MM.1S (cell line): Measurements from ENCODE around the gene LDHA.

ENCODE experiments used
- DNase-seq: peaks from one replicate; pipeline ENCODE4 v3.0.0-alpha.2; 2015
- H2AFZ ChIP-seq: fragments of 300-600 bp; sonication (generic); 2 replicates; pipeline ENCODE4 v1.6.0; 2016; ENCODE audit warnings: antibody characterized with exemption, low read length
- H3F3A ChIP-seq: fragments of 300-600 bp; sonication (generic); 2 replicates; pipeline ENCODE4 v1.6.1; 2016; ENCODE audit warnings: mild to moderate bottlenecking, antibody characterized with exemption, low read length, moderate library complexity, mixed read lengths; ENCODE audit not compliant: insufficient read depth
- H3K27ac ChIP-seq: fragments of 300-600 bp; sonication (generic); 2 replicates; pipeline ENCODE4 v1.5.1; 2016; ENCODE audit warnings: mild to moderate bottlenecking, low read length
- H3K27me3 ChIP-seq: fragments of 300-600 bp; sonication (generic); replicated peaks from 2 replicates; pipeline ENCODE4 v1.6.0; 2016; ENCODE audit warnings: low read length; ENCODE audit not compliant: insufficient read depth
- H3K36me3 ChIP-seq: fragments of 300-600 bp; sonication (generic); replicated peaks from 2 replicates; pipeline ENCODE4 v1.6.1; 2016; ENCODE audit warnings: mild to moderate bottlenecking, low read length, mixed read lengths; ENCODE audit not compliant: insufficient read depth
- H3K4me1 ChIP-seq: fragments of 300-600 bp; sonication (generic); 2 replicates; pipeline ENCODE4 v1.6.1; 2016; ENCODE audit warnings: low read length, mixed read lengths
- H3K4me2 ChIP-seq: fragments of 300-600 bp; sonication (generic); 2 replicates; pipeline ENCODE4 v1.6.0; 2016; ENCODE audit warnings: low read depth, low read length
- H3K4me3 ChIP-seq: fragments of 300-600 bp; sonication (generic); 2 replicates; pipeline ENCODE4 v1.5.1; 2016; ENCODE audit warnings: low read length, mixed read lengths
- H3K79me2 ChIP-seq: fragments of 300-600 bp; sonication (generic); 2 replicates; pipeline ENCODE4 v1.6.1; 2016; ENCODE audit warnings: mixed run types, low read length, mixed read lengths
- H3K9ac ChIP-seq: fragments of 300-600 bp; sonication (generic); 2 replicates; pipeline ENCODE4 v1.6.1; 2016; ENCODE audit warnings: low read length, mixed read lengths
- H3K9me2 ChIP-seq: fragments of 300-600 bp; sonication (generic); replicated peaks from 2 replicates; pipeline ENCODE4 v1.6.1; 2016; ENCODE audit warnings: mild to moderate bottlenecking, low read length, mixed read lengths; ENCODE audit not compliant: insufficient read depth
- H3K9me3 ChIP-seq: fragments of 300-600 bp; sonication (generic); replicated peaks from 2 replicates; pipeline ENCODE4 v1.6.1; 2016; ENCODE audit warnings: mild to moderate bottlenecking, low read length, mixed read lengths; ENCODE audit not compliant: insufficient read depth
- H4K20me1 ChIP-seq: fragments of 300-600 bp; sonication (generic); 2 replicates; pipeline ENCODE4 v1.6.1; 2016; ENCODE audit warnings: mild to moderate bottlenecking, low read length, moderate library complexity, mixed read lengths; ENCODE audit not compliant: insufficient read depth
- CTCF ChIP-seq: fragments of 300-600 bp; sonication (generic); IDR thresholded peaks from 2 replicates; pipeline ENCODE4 v1.5.1; 2016; ENCODE audit warnings: antibody characterized with exemption, low read length, mixed read lengths
- EZH2 ChIP-seq: fragments of 300-600 bp; sonication (generic); optimal IDR thresholded peaks from 2 replicates; pipeline ENCODE3; 2017; ENCODE audit warnings: low read depth, mild to moderate bottlenecking, antibody characterized with exemption, low read length, mixed read lengths
- EZH2phosphoT487 ChIP-seq: fragments of 300-600 bp; sonication (generic); IDR thresholded peaks from 2 replicates; pipeline ENCODE4 v1.6.1; 2018; ENCODE audit warnings: antibody characterized with exemption, low read length

The LDHA gene

GRCh38 chr11:18358646-18359045 is 35.7 kb upstream of the LDHA start:
- Histone ChIP-seq H3K27me3 (no peaks in the 10 kb centered on the region), H4K20me1 (no peaks in the 10 kb centered on the region), H2AFZ (no peak overlapping the region), H3K9ac (no peak overlapping the region), H3K36me3 (peaks cover 17% of the 10 kb centered on the region), H3K27ac (no peak overlapping the region), H3K79me2 (no peaks in the 10 kb centered on the region), H3K4me1 (no peaks in the 10 kb centered on the region), H3K4me3 (no peak overlapping the region), H3F3A (no peaks in the 10 kb centered on the region), H3K4me2 (no peak overlapping the region), H3K9me3 (no peaks in the 10 kb centered on the region), H3K9me2 (no peaks in the 10 kb centered on the region)
- no peak for DNase-seq
- no peak for TF ChIP-seq EZH2
- no peak for TF ChIP-seq CTCF
- no peak for TF ChIP-seq EZH2phosphoT487

- H3K27ac ChIP-seq = no peak overlapping the region
- H2AFZ ChIP-seq = no peak overlapping the region
- peaks cover 17% of the 10 kb centered on the region for H3K36me3 ChIP-seq
- H3K9me2 ChIP-seq = no peaks in the 10 kb centered on the region
- H3K9ac ChIP-seq = no peak overlapping the region
- H3K4me3 ChIP-seq = no peak overlapping the region
- no peaks in the 10 kb centered on the region for H3F3A ChIP-seq
- no peaks in the 10 kb centered on the region for H4K20me1 ChIP-seq
- no peaks in the 10 kb centered on the region for H3K4me1 ChIP-seq
- TF ChIP-seq EZH2phosphoT487 = no peak
- TF ChIP-seq CTCF = no peak
- TF ChIP-seq EZH2 = no peak
- no peak overlapping the region for H3K4me2 ChIP-seq
- no peaks in the 10 kb centered on the region for H3K9me3 ChIP-seq
- no peak for DNase-seq
- no peaks in the 10 kb centered on the region for H3K79me2 ChIP-seq
- no peaks in the 10 kb centered on the region for H3K27me3 ChIP-seq
Observed at GRCh38 chr11:18361154-18361553, 33.2 kb upstream of the LDHA start.

GRCh38 chr11:18364495-18365073 is 29.8 kb upstream of the LDHA start:
- no peak for TF ChIP-seq EZH2phosphoT487
- no peak for TF ChIP-seq EZH2
- TF ChIP-seq CTCF = no peak
- Histone ChIP-seq H3F3A (no peaks in the 10 kb centered on the region; the same call in 1 of the 2 replicates), H3K27ac (no peak overlapping the region), H3K4me1 (no peaks in the 10 kb centered on the region), H3K79me2 (no peaks in the 10 kb centered on the region), H3K9me3 (no peaks in the 10 kb centered on the region), H3K9me2 (no peaks in the 10 kb centered on the region), H3K36me3 (peaks cover 3% of the 10 kb centered on the region), H3K4me3 (no peak overlapping the region), H3K27me3 (no peaks in the 10 kb centered on the region), H3K4me2 (no peak overlapping the region), H3K9ac (no peak overlapping the region), H2AFZ (no peak overlapping the region), H4K20me1 (no peaks in the 10 kb centered on the region)
- DNase-seq = no peak
